Spleen (tissue), 7 donors: ENCODE results near the gene SRPK2.

ENCODE experiments used
- CTCF ChIP-seq, 11 experiments: fragments of 200-600 bp in 7 of 11; fragments of 450-650 bp in 4 of 11; sonication (generic) in 4 of 11; IDR thresholded peaks in 8 of 11; conservative IDR thresholded peaks in 3 of 11; 1 replicate in 7 of 11; 2 replicates in 4 of 11; pipeline versions ENCODE4 v1.4.0 to v1.8.0; 2016 to 2021; ENCODE audit warnings: antibody characterized with exemption in 11 of 11, inconsistent platforms in 4 of 11, mild to moderate bottlenecking in 1 of 11
- POLR2A ChIP-seq, 3 donors: fragments of 450-650 bp; IDR thresholded peaks; one replicate each; pipeline ENCODE4 v1.5.1; 2017; ENCODE audit warnings: antibody characterized with exemption in 3 of 3, mild to moderate bottlenecking in 1 of 3
- POLR2AphosphoS5 ChIP-seq, 3 donors: sonication (generic); formaldehyde crosslinking; IDR thresholded peaks; one replicate each; pipeline ENCODE4 v1.5.1; 2017; ENCODE audit warnings: antibody characterized with exemption in 3 of 3
- donor health status: DM: no; HTN: no; CAD: no; lungs with moderate emphysema.
- donor health status: DM: no; HTN: no; CAD: no.
- donor health status: DM: no; HTN: no; CAD: no.

- TF ChIP-seq POLR2AphosphoS5 (IDR thresholded peaks at IDR 0.05) (no peak), POLR2A (IDR thresholded peaks at IDR 0.05) (no peak), CTCF (IDR thresholded peaks at IDR 0.05 in 8 of 11, conservative IDR thresholded peaks at IDR 0.05 in 3 of 11) (no peak)
Observed at GRCh38 chr7:105352901-105353668, 35.6 kb downstream of the SRPK2 start.
